NCI-H2196 (cell line): ENCODE data around the gene COBLL1.
"Not testable (repeated sequence)": the region's sequence is repeated elsewhere in the genome, so short reads cannot be mapped to it uniquely, and the experiment has no call there.

Source experiments
- DNase-seq: peaks from one replicate; lab custom pipeline; 2025; ENCODE audit not compliant: unreplicated experiment; lab: John Stamatoyannopoulos, UW

The COBLL1 gene

GRCh38 chr2:164841719-164842623, at the start of gene COBLL1:
Gene COBLL1, minus strand, starts transcription at chr2:164841823. Its CDS starts 627 bp downstream, at chr2:164841196.
- peak; percentile 90 for DNase-seq

GRCh38 chr2:164890544-164890943, 48.9 kb upstream of the COBLL1 start:
- no peak for DNase-seq

GRCh38 chr2:164888592-164888991, 47.0 kb upstream of the COBLL1 start:
- DNase-seq, result no peak

- no peak for DNase-seq
Observed at GRCh38 chr2:164887434-164888144, 46.0 kb upstream of the COBLL1 start.

- no peak for DNase-seq
Observed at GRCh38 chr2:164882276-164882675, 40.7 kb upstream of the COBLL1 start.

- DNase-seq, result no peak
Observed at GRCh38 chr2:164881524-164881923, 39.9 kb upstream of the COBLL1 start.

GRCh38 chr2:164879901-164880535, 38.4 kb upstream of the COBLL1 start:
- DNase-seq, result no peak

- no peak for DNase-seq
Observed at GRCh38 chr2:164877927-164878326, 36.3 kb upstream of the COBLL1 start.

- no peak for DNase-seq
Observed at GRCh38 chr2:164877169-164877568, 35.5 kb upstream of the COBLL1 start.

GRCh38 chr2:164875334-164876205, 33.9 kb upstream of the COBLL1 start:
- DNase-seq, result no peak

- DNase-seq, result peak; percentile 47
Observed at GRCh38 chr2:164873210-164873908, 31.7 kb upstream of the COBLL1 start.

GRCh38 chr2:164871404-164871803, 29.8 kb upstream of the COBLL1 start:
- no peak for DNase-seq

- no peak for DNase-seq
Observed at GRCh38 chr2:164869420-164869772, 27.8 kb upstream of the COBLL1 start.

GRCh38 chr2:164868563-164869419, 27.2 kb upstream of the COBLL1 start:
- peak; percentile 48 for DNase-seq

- no peak for DNase-seq
Observed at GRCh38 chr2:164867779-164868397, 26.3 kb upstream of the COBLL1 start.

GRCh38 chr2:164866381-164866780, 24.8 kb upstream of the COBLL1 start:
- DNase-seq, result not testable (repeated sequence)

- no peak for DNase-seq
Observed at GRCh38 chr2:164860694-164861042, 19.0 kb upstream of the COBLL1 start.

GRCh38 chr2:164859906-164860693, 18.5 kb upstream of the COBLL1 start:
- not testable (repeated sequence) for DNase-seq
